NCI-H1417 treated with DMSO at 0.1 percent for 48 hours (cell line): ENCODE results near the gene PER2.
"Not testable (repeated sequence)": the region's sequence is repeated elsewhere in the genome, so short reads cannot be mapped to it uniquely, and the experiment has no call there.

Source experiments
- DNase-seq: peaks from one replicate; lab custom pipeline; 2025; lab: John Stamatoyannopoulos, UW

The PER2 gene

DNA sequence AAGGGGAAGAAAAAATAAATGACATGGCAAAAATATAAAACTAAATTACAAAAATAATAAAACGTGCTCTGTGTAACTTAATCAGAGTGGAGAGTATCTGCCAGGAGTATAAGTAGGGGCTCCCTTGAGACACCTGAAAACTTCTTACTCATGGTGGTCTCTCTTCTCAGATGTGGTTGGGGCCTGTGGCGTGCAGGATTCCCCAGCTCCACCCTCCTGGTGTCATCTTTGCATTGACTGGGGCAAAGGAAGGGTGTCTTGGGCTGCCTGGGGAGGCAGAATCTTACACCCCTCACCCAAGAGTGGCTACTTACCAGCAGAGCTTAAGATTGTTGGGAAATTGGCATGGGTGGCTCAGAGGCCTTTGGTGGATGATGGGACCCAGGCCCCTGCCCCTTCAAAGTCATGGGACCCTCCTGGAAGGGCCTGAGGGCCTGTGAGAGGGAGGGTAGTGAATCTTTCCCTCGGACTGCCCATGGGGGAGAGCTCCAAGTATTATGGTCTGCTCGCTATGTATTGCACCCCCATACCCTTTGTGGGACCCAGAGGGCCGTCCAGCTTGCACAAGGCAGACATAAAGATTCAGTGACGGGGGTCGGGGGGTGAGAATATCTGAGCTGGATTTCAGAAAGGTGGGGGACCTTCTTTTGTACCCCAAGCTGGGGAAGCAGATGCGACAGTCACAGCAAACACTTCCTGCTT lies 25.0 kb upstream of the PER2 start:
- DNase-seq: no peak

DNA sequence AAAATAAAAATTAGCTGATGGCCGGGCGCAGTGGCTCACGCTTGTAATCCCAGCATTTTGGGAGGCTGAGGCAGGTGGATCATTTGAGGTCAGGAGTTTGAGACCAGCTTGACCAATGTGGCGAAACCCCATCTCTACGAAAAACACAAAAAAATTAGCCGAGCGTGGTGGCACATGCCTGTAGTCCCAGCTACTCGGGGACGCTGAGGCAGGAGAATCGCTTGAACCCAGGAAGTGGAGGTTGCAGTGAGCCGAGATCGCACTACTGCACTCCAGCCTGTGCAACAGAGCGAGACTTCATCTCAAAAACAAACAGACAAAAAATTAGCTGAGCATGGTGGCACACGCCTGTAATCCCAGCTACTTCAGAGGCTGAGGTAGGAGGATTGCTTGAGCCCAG lies 22.3 kb upstream of the PER2 start:
- not testable (repeated sequence) for DNase-seq

DNA sequence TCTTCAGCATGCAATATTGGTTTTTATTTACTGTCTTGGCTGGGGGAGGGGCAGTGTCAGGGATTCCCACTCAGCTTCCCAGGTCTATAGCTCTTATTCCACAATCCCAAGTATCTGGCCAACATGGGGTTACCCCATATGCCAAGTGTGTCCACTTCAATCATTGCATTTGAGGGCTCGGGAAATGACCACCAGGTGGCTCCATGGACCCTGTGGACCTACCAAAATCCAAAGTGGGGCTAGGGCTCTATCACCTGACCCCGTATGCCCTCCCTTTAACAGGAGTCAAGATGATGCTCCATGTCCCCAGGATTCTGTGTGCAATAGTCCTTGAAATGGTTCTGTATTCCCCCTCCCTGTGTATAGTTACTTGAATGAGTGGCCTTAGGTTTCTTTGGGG lies 19.8 kb upstream of the PER2 start:
- DNase-seq: no peak

DNA sequence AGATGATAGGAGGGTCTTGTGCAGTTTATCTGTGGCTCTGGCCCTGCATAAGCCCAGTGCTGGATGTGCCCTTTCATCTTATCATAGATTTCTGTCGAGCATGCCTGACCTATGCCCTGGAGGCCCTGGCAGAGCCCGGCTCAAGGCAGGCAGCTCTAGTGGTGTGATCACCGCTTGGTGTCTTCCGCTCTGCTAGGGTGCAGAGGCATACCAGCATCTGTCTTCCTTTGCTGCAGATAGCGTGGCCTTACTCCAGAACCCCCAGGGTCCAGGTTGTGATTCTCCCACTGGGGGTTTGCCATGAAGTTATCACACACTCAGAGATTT lies 18.2 kb upstream of the PER2 start:
- DNase-seq: no peak

DNA sequence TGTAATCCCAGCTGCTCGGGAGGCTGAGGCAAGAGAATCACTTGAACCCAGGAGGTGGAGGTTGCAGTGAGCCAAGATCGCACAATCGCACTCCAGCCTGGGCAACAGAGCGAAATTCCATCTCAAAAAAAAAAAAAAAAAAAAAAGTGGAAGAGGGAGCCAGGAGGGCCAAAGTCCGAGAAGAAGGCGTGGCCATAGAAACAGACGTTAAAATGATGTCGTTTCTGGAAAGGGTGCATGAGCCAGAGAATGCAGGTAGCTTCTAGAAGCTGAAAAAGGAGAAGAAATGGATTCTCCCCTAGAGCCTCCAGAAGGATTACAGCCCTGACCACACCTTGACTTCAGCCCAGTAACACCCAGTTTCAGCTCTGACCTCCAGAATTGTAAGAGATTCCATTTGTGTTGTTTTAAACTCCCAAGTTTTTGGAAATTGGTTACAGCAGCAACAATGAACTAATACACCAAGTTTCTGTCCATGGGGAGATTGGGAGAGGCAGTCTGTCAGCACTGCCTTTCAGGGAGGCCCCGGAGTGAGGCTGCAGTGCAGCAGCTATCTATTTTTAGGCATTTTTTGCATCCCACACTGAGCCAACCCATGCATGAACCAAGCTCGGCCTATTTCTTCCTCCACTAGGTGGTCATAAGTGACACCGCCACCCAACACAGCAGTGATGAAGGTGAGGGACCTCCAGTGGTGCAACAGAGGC lies 17.7 kb upstream of the PER2 start:
- no peak for DNase-seq

DNA sequence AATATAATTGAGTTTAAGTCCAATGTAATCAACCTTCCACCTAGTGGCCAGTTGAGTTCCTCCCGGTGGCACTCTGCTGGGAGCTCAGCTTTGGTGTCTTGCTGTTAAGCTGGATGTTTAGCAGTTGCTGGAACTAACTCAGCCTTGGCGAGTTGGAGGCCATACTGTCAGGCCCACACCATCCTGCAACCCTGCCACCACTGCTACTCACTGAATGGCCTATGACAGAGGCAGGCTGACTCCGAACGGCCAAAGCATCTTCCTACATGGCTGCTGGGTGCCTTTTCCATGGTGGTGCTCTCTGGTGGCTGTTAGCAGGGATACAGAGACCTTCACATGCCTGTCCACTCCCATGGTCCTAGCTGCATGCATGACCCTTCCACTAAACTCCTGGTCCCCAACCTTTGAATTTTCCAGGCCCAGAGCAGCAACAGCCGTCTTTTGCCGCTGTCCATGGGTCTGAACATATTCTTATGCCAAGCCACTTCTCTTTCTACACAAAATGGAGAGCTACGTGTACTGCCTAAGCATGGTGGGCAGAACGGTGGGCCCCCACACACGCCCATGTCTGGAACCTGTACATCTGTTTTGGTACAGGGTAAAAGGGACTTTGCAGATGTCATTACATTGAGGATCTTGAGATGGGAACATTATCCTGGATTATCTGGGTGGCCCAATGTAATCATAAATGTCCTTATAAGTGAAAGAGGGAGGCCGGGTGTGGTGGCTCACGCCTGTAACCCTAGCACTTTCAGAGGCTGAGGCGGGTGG lies 16.9 kb upstream of the PER2 start:
- no peak for DNase-seq

DNA sequence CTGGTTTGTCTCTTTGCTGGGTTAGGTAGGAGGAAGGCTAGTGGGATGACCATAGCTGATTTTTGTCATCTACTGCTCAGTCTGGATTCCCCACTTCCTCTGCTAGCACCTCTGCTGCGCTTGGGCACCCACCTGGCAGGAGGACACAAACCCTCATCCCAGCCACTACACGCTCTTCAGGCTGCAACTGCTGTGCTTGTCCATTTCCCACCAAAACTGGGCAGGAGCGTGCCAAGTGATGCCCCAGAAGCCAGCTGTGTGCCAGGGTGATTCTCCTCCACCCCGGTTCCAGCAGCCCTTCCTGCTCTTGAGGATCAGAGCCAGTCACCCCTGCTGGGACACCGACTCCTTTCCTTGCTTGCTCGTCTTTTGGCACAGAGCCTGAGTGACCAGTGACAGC lies 15.7 kb upstream of the PER2 start:
- no peak for DNase-seq

DNA sequence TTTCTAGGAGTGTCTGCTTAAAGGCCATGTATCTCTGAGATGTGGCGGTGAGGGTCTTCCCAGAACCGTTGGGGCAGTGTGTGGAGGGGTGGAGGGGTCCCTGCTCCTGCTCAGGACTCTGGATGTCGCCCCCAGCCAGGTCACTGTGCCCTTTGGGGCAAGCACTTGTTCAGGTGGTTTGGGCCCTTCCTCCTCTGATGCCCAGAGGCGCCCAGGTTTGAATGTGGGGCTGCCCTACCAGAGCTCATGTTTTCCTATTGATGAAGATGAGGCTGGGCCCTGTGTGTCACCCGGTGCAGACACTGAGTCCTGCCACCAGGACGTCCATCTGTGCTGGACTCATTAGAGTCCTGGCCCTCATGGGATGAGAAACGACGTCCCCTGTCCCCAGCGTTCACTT lies 14.3 kb upstream of the PER2 start:
- DNase-seq: no peak

DNA sequence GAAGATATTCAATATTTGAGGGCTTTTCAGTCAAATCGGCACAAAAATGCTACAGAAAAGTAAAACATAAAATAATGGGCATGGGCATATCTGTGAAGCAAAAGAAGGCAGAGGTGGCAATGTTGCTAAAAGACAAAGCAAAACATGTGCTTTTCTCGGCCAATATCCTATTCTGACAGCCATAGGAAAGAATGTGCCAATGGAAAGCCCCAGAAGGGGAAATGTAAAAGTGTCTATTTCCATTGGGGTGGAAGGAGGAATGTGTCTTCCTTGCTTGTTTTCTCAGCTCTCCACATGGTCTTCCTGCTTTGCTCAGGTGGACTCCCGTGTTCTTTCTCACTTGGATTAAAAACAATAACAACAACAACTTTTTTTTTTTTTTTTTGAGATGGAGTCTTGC lies 13.7 kb upstream of the PER2 start:
- DNase-seq: no peak

DNA sequence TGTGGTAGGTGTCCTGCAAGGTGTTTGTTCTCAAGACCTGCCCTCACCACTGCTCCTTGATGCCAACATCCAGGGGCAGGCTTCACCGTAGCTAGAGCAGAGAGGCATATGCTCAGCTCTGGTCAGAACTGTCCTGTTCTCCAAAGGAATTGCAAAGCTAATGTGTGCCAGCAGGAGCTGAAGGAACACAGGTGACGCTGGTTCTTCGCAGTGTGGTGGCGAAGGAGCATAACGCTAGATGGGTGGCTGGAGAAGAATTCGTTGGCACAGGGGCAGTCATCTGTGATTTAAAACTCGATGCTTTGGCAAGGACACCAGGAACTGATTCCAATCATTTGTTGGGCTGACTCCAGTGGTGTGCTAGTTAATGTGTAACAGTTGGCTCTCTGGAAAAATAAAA lies 11.4 kb upstream of the PER2 start:
- no peak for DNase-seq

DNA sequence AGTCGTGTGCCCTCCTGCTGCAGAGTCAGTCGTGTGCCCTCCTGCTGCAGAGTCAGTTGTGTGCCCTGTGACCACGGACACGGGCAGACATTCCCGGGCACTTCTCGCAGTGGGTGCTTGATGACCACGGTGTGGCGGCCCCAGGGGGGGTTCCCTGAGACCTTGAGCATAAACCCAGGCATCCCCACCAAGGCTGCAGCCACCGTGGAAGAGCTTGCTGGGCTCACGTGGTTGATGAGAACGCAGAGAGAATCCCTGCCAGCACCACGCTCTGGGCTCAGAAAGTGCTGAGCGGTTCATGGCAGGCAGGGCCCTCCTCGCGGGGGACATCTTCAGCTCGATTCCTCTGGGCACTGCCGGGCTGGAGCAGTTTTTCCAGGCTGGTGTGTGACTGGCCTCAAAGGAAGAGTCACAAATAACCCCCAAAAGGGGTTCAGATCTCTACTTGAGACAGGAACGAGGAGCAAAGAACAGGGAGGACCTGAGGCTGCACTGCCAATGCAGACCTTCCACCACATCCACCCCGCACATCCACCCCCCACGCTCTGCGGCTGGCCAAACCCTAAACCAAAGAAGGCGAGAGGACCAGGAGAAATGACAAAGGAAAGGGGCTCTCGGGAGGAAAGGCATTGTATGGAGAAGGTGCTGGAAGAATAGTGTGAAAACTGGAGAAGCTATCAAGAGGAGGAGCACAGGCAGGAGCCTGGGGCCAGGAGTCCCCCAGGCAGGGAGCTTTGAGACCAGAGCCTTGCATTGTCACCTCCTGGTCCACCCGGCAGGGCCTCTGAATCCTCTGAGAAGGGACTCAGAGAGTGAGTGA lies 8.4 kb upstream of the PER2 start:
- no peak for DNase-seq

DNA sequence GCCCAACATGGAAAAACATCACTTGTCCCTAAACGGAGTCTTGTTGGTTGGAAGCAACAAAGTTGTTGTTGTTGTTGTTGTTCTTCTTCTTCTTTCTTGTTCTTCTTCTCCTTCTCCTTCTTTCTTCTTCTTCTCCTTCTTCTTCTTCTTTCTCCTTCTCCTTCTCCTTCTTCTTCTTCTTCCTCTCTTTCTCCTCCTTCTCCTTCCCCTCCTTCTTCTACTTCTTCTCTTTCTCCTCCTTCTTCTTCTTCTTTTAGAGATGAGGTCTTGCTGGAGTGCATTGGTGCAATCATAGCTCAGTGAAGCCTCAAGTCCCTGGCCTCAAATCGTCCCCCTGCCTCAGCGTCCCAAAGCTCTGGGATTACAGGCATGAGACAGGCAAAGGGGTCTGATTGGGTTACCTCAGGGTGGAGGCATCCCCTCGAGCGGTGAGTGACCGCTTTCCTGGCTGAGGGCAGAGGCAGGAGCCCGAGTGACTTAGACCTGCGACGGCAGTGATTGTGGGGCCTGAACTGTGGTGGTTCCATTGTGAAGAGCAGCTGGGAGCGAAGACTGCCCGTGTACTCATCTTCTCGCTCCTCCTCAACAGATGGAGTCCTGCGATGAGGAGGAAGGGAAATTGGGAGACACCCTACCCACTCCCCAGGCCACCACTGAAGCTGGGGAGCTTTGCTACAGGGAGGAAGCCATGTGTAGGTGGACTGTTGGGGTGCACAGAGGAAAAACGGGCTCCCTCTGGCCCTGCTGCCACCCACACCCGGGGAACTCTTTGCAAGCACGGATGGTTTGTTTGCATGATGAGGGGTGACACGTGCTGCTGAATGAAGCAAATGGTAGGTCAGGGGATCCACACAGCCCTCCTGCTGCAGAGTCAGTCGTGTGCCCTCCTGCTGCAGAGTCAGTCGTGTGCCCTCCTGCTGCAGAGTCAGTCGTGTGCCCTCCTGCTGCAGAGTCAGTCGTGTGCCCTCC lies 7.0 kb upstream of the PER2 start:
- DNase-seq: no peak

DNA sequence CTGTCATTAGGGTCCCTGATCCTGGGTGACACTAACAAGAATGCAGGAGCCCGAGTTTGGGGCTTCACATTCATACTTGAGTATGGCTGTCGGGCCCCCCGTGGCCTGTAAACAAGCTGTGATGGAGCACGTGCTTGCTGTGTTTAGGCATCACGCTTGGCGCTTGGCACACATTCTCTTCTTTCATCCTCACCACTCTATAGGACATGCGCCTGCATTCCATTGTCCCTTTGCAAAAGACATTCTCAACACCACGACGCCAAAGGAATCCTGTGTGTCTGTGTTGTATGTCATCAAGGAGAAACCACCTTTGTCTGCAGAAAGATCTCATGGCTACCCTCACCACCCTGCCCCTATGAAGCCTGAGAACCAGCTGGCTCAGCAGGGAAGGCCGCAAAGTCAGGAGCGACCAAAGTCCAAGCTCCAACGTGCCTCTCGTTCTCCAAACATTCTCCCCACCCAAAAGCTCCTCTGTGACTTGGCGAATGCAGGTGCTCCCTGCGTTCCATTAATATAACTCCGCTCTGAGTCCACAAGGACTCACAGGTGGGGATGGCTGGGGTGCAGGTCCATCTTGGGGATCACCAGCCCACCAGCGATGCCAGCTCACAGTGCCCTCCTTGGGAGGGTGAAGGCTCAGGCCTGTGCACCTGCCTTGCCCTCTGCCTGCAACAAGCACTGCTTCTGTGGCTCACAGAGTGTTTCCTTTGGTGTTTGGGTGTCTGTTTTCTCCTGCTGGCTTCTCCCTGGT lies 6.2 kb upstream of the PER2 start:
- no peak for DNase-seq

DNA sequence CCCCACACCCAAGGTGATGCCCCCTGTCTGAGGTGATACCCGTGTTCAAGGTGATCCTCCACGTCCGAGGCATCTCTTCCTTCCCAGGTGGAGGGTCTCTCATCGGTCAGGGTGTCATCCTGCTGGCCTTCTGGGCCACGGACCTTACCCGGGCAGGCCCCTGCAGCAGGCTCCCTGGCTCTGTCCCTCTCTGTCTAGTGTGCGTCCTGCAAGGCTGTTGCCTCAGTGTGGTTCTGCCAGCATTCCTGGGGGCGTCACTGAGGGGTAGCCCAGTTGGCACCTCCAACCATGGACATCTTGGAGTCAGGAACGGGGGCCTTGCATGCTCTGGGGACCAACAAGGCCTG lies 5.6 kb upstream of the PER2 start:
- no peak for DNase-seq

DNA sequence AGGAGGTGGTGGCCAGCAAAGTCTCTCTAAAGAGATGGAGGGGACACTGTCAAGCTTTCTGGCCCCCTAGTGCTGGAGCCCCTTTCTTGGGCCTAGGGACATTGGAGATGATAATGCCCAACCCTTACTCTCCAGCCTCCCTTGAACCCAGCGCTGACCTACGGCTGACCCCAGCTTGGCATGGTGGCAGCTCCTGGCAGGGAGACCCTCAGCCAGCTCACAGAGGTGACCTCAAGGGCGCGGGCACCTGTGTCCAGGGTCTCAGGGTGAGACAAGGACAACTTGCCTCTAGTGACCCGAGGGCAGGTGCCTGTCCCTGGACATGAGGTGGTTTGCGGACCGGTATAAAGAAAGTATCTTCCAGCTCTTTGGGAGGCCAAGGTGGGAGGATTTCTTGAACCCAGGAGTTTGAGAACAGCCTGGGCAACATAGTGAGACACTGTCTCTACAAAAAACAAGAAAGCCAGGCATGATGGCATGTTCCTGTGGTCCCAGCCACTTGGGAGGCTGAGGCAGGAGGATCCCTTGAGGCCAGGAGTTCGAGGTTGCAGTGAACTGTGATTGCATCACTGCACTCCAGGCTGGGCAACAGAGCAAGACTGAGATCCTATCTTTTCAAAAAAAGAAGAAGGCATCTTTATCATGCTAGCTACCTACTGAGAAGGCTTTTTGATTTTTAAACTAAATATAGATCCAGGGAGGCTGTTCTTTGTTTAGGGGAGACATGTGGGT lies 3.3 kb upstream of the PER2 start:
- DNase-seq: no peak

DNA sequence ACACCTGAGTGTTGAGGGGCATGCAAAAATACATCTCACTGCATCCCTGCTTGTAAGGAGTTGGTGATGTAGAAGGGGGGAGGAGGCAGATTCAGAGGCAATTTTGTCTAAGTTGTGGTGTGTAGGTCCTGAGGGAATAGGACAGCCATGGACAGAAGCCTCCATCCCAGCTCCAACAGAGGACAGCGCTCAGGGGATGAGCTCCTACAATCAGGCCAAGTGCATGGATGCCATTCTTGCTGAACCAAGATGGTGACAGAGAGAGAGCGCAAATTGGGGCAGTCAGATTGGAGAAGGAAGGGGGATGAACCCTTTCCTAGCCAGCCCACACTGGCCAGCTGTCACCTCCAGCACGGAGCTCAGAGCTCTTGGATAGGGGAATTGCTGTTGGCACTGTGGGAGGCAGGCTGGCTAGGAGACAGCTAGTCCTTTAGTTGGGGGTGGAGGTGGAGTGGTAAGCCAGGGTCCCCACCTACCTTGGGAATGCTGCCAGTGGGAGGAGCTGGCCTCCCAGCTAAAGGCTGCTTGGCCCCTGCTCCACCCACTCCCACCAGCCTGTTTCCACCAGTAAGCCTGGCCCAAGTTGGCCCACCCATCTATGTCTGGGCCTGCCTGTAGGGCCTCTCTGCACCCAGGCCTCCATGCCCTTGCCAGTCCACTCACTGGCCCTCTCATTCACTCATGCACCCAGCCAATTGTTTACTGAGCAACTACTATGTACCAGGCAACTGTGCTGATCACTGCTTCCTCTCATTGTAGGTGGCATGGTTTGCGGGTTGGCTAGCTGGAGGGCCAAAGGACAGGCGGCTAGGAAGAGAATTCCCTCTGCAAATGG lies 2.5 kb upstream of the PER2 start:
- DNase-seq: no peak

DNA sequence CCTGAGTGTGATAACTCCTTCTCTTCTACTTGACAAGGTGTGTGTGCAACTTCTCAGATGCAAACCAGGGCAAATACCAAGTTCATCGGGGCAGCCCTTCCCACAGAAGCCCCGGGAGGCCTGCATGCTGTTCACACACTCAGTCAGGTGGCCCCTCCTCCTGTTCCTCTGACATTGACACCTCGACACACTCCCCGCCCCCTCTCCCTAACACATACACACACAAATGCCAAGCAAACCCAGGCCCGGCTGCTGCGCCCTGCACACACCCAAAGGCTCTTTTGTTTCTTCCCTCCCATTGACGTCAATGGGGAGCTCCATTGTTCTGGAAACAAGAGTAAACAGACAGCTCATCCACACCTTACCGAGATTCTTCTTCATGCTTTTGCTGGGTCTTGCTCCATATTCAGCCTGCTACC lies 1.7 kb upstream of the PER2 start:
- DNase-seq: peak; percentile 64

DNA sequence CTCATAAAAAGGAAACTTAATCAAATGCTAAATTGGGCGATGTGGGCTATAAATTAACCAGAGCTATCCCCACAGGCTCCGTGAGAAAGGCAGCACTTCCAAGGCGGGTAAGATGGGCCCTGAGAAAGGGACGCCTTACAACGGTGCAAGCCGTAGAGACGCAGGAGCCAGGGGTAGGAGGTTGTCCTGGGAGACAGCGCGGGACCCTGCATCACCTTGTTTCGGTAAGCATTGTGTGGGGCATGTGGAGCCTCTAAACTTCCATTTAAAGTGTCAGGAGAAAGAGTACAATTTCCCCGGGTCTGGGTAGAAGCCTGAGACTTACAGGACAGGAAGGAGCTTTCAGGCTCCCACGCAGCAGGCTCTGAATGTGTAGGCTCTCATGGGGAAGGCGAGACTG lies 1.2 kb upstream of the PER2 start:
- no peak for DNase-seq
